Measurements from ENCODE around the gene HTR6.
A peak's percentile ranks its signal among the peaks of the same experiment; 100 is the strongest.

Gene HTR6

DNA sequence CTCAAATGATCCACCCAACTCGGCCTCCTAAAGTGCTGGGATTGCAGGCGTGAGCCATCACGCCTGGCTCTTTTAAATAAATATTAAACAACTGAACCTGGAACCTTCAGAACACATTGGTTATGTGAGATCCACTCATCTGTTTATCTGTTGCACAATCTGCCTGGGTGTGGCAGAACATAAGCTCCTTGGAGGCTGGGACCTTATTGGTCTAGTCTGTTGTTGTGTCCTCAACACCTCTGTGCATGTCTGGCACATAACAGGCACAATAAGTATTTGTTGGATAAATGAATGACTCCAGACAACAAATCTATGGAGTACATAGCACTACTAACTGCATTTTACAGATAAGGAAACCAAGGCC lies 24.7 kb upstream of the HTR6 start:
- no peak for DNase-seq

GRCh38 chr1:19640363-19641316 lies 24.0 kb upstream of the HTR6 start:
- DNase-seq: no peak

- no peak for DNase-seq
Observed at GRCh38 chr1:19643121-19643520, 21.6 kb upstream of the HTR6 start.

GRCh38 chr1:19643602-19644394 lies 20.9 kb upstream of the HTR6 start, which contains the start of gene NBL1:
TSS of gene NBL1 (plus strand) at chr1:19644311. CDS start at chr1:19655031, 10,720 bp downstream.
- DNase-seq: peak; percentile 43 to 76 (median 59)

DNA sequence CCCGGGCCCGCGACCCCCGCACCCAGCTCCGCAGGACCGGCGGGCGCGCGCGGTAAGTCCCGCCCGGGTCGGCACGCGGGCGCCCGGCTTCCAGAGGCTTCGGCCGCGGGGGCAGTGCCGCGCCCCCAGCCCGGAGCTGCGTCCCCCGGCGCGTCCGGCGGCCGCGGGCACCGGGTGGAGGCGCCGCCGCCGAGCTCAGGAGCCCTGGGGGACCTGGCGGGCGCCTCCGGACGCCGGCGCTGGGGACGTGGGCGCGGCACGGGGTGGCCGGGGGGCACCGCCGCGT lies 20.3 kb upstream of the HTR6 start:
- no peak for DNase-seq

DNA sequence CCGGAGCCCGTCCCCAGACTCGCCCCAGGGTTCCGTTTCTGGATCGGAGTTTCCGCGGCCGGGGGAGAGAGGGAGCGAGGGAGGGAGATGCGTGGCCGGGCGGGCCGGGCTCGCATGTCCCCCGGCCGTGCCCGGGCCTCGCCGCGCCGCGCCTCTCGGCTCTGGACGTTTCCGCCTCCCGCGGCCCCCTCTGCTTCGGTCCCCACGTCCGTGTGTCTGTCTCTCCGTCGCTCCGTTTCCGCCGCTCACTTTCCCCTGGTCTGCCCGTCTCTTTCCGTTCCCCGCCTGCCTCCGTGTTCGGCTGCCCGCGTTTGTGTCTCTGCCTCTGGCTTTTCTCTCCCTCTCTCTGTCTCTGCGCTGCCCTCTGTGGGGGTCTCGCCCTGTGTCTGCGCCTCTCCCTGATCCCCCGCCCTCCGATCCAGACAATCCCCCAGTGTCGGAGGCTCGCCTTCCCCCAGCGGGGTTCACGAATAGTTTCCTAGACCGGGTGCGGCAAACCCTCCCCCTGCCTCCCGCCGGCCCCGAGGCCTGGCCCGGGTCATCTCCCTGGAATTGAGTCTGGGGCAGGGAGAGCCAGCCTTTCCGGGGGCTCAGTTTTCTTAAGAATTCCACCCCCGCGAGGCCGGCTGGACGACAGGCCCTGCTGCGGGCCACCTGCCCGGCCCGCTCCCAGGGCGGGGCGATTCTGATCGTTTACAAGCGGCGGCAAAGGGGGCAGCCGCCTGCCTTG lies 19.8 kb upstream of the HTR6 start:
- peak in 2 of 5 donors; percentile 30 to 40 for DNase-seq

GRCh38 chr1:19645411-19646251 lies 19.0 kb upstream of the HTR6 start:
- DNase-seq: no peak

- peak in 1 of 5 donors; percentile 18 for DNase-seq
Observed at GRCh38 chr1:19646377-19647319, 18.0 kb upstream of the HTR6 start.

DNA sequence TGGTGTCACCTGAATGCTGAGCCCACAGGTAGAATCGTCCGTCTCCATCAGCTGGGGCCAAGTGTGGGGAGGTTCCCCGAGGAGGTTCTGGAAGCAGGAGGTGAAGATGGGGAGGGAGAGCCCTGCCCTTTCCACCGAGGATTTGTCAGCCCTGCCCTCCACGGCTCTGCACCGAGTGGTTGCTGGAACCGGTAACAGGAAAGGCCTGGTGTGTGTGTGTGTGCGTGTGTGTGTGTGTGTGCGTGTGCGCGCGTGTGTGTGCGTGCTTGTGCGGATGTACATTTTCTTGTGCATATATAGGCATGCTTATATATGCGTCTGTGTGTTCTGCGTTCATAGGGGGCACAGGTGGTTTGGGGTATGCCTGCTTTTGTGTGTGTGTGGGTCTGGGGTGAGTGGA lies 17.0 kb upstream of the HTR6 start:
- DNase-seq: no peak

GRCh38 chr1:19648239-19648638 lies 16.4 kb upstream of the HTR6 start:
- no peak for DNase-seq

DNA sequence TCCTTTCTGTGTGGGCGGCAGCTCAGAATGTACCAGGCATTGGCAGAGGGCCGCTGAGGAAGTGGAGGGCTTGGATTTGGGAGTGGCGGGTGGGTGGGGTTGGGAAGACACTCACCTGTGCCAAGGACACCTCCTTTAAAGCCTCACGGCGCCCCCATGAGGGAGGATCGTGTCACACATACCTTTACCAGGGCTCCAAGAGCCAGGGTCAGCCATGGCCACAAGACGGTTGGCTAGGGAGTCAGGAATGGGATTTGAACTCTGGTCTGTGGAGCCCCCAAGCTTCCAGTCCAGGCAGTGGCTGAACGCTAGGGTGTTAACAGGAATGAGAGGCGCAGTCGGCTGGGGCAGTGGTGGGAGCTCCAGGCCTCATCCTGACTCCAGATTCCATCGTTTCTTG lies 16.0 kb upstream of the HTR6 start:
- DNase-seq: no peak

DNA sequence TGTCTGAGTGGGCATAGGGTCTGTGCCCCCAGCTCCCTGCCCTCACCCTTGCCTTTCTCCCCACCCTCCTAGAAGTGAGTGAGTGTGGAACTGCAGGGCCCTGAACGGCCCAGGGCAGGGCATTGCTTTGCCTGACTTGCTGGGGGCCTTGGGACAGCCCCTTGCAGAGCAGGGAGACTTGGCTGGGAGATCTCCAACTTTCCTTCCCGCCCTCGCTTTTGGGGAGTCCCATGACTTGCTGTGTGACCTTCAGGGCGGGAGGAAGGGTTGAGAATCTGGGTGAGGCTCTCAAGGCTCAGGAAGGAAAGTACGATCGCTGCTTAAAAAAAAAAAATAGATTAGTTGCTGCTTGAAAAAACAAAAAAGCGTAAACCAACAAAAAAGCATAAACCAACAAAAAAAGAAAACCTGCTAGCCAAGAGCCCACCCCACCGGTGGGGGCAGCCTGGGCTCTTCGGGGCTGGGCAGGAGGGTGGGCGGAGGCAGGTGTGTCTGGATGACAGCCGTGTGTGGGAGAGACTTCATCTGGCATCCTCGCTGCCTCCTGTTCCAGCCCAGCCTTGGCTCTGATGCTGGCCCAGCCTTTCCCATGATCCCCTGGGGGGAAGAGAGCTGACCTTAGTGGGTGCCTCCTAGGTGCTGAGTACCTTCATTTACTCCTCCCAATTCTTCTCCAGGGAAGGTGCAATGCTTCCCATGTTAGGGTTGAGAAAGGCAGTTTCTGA lies 14.1 kb upstream of the HTR6 start:
- no peak for DNase-seq

GRCh38 chr1:19651141-19651737 lies 13.4 kb upstream of the HTR6 start:
- DNase-seq: peak in 3 of 5 donors; percentile 35 to 39 (median 38)

GRCh38 chr1:19654386-19654785 lies 10.3 kb upstream of the HTR6 start:
- no peak for DNase-seq

GRCh38 chr1:19654886-19655717 lies 9.6 kb upstream of the HTR6 start:
- DNase-seq: no peak

GRCh38 chr1:19655718-19656080 lies 9.0 kb upstream of the HTR6 start:
- no peak for DNase-seq

DNA sequence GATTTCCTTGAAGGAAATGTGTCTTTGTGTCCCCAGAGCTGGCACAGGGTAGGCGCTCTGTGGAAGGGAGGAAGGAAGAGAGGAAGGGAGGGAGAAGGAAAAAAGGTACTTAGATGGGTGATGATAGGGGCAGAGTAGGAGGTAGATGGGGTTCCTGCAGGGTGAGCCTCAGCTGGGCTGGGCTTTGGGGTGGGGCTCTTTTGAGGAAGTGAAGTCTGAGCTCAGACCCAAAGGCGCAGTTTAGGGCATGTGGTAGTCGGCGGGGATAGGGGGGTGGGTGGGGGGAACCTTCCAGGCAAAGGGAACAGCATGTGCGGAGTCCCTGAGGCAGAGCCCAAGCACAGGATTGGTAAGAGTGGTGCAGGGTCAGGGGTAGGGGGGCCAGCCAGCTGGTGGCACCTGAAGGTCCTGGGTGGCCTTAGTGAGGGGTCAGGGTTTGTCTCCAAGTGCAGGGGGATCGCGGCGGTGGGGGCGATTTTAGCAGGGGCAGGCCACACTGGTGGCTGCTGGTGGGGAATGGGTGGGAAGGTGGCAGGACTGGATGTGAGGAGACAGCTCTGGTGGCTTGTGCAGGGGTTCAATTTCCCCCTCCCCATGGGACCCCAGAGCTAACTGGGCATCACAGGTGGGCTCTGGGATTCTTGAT lies 8.4 kb upstream of the HTR6 start:
- DNase-seq: no peak

DNA sequence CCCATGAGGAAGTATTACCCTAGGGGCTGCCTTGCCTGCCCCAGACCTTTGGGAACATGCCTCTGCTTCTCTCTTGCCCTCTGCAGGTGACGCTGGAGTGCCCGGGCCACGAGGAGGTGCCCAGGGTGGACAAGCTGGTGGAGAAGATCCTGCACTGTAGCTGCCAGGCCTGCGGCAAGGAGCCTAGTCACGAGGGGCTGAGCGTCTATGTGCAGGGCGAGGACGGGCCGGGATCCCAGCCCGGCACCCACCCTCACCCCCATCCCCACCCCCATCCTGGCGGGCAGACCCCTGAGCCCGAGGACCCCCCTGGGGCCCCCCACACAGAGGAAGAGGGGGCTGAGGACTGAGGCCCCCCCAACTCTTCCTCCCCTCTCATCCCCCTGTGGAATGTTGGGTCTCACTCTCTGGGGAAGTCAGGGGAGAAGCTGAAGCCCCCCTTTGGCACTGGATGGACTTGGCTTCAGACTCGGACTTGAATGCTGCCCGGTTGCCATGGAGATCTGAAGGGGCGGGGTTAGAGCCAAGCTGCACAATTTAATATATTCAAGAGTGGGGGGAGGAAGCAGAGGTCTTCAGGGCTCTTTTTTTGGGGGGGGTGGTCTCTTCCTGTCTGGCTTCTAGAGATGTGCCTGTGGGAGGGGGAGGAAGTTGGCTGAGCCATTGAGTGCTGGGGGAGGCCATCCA lies 7.8 kb upstream of the HTR6 start:
- DNase-seq: no peak
